Amniotic stem cell (primary cell): ENCODE data around the gene RTP5.

ENCODE experiments used
- DNase-seq: peaks from one replicate; lab custom pipeline; 2025; lab: John Stamatoyannopoulos, UW

Gene RTP5

DNA sequence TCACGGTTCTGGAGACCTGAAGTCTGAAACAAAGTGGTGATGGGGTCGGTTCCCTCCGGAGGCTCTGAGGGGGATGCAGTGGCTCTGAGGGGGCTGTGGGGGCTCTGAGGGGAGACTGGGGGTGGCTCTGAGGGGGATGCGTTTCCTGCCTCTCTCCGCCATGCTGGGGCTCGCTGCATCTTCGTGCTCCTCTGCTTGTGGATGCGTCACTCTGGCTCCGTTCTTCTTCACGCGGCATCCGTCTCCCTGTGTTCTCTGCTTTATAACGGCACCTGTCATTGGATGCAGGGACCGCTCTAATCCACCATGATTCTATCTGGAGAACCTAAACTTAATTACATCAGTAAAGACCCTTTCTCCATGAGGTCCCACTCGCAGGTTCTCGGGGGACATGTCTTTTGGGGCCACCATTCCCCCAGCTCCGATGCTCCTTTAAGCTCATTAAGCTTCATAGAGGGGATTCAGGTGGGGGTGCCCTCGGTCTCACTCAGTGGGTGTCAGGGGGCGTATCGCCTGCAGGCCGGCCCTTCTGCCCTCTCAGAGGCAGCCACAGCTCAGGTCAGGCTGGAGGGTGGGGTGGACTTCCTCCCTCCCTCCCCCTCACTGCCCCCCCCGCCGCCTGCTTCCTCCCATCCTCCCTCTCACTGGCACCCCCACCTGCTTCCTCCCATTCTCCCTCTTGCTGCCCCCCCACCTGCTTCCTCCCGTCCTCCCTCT, 18.4 kb downstream of the RTP5 start:
- DNase-seq: no peak

DNA sequence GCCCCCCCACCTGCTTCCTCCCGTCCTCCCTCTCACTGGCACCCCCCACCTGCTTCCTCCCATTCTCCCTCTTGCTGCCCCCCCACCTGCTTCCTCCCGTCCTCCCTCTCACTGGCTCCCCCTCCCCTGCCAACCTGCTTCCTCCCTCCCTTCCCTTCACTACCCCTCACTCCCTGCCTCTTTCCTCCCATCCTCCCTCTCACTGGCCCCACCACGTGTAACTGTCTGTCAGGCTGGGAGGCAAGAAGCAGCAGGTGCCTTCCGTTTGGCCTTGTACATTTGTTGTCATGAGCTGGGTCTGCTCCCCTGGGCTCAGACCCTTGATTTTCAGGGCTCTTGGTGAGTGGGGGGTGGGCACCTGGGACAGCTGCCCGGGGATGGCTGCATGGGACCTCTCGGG, 19.1 kb downstream of the RTP5 start:
- DNase-seq: no peak

DNA sequence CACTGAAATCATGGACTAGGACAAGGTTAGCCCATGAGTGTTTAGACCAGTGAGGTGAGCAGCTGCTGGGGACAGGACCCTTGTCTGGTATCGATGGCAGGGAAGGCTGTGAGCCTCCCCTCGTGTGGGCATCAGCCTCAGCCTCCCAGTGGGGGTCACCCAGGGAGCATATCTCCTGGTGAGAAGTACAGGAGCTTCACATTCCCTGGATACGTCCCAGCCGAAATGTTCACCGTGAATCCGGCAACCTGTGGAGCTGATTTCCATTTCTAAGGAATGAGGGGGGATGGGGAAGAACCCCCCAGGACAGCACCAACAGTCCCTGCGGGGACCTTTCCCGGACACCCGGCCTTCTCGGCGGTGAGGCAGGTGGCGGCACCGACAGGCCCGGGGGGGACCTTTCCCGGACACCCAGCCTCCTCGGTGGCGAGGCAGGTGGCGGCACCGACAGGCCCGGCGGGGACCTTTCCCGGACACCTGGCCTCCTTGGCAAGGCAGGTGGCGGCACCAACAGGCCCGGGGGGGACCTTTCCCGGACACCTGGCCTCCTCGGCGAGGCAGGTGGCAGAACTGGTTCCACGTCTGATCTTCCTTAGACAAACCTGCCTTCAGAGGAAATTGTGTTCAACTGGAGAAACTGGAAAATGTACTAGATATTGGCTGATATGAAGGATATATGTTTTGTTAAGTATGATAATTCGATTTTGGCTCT, 21.2 kb downstream of the RTP5 start:
- no peak for DNase-seq

DNA sequence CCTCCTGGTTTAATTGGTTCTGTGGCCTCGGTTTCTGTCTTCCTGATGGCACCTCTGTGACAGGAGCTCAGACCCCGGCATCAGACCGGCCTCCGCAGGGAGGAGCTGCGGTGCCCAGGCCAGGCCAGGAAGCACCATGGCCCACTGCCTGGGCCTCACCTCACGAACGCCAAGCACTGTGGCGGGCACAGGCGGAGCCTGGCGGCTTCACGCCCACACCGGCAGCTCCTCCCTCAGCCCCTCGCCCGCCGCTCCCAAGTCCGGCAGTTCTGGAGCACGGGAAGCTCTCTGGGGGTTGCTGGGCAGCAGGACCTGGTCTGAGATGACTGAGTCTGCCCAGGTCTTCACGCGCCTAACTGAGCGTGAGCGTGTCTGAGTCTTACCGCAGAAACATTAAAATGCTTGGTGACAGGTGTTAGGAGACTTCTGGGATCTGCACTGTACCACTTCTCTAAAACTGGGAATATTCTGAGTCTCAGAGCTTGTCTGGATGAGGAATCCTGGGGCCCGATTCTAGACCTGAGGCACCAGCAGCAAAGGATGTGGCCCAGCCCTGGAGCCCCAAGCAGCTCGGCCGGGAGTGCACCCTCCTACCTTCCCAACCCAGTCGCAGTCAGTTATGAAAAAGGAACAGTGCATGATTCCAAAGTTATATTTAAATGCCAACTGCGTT, 21.9 kb downstream of the RTP5 start:
- no peak for DNase-seq

DNA sequence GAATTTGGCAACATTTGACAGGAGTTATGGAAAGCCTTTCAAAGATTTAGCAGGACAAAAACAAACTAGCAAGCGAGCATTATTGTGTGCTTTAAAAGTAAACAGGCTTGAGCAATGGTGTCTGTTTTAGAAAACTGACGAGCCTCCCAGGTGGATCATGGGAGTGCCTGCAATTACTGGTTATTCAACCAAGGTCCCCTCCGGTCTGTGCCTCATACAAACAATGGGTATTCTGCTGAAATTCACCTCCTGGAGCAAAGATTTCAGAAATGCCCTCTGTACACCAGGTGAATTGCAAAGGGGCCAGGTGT, 22.4 kb downstream of the RTP5 start:
- no peak for DNase-seq

DNA sequence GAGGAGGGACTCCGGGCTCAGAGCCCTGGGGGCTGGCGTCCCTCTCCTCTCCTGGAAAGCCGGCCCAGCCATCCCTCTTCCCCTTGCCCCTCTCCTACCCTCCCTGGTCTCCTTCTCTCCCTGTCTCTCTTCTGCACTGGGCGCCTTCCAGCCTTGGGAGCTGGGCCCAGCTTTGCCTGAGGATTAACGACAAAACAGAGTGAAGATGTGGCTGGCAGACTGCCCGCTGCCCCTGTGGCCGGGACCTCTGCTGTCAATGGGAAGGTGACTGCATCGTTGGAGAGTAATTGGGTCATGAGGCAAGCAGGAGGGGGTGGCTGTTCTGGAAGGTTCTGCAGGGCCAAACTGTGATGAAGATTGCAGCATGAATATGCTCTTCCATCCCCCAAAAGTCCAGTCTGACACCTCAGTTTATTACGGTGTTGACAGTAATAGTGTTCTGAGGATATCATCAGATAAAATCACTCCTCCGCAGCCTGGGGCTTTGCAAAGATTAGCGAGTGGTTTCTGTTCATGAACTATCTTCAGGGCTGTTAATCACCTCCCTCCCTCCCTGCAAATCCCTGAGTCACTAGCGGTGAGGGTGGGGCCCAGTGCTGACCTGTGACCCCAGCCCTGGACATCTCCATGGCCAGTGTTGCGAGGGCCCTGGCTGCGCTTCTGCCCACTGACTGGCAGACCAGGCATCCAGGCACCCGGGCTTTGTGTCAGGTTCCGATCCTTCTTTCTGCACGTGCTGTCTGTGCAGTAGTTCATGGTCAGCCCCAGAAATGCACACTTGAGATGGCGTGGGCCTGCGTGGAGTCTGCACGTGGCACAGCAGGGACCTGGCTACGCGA, 23.0 kb downstream of the RTP5 start:
- no peak for DNase-seq

DNA sequence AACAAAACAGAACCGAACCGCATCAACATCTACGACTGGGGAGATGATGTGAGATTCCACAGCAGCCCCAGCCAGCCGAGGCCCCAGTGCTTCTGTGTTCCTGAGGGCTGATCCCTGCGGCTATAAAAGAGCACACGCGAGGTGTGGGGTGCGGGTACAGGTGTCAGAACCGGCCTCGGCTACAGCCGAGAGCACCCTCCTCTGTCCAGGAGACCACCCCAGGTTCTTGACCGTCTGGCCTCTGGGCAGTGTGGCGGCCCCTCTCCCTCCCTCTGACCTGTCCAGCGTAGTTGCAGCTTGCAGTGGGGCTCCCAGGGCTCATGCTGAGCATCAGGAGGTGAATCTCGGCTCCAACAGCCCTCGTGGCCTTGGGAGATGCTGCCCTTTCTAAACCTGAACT, 23.7 kb downstream of the RTP5 start:
- no peak for DNase-seq

DNA sequence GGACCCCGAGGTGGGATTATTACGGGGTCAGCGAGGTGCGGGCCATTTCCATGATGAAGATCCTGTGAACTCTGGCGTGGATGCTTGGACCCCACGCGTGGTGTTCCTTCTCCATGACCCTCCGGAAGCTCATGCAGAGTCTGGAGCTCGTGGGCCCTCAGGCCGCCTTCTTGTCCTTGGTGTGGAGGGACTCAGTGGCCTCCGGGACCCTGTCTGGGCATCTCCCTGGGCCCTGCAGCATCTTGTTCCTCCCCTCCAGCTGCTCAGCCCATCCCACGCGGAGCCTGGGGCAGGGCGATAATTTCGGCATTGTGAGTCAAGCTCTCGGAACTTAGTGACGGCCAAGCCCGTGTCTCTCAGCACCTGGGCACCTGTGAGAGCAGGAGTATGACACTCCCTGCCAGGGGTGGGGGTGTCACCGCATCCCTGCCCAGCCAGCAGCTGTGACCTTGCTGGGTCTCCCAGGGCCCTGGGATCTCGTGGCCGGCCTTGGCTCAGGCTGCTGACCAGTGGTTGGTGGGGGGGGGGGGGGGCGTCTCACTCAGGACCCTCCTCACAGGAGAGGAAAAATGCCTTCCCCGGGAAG, 24.6 kb downstream of the RTP5 start:
- no peak for DNase-seq

DNA sequence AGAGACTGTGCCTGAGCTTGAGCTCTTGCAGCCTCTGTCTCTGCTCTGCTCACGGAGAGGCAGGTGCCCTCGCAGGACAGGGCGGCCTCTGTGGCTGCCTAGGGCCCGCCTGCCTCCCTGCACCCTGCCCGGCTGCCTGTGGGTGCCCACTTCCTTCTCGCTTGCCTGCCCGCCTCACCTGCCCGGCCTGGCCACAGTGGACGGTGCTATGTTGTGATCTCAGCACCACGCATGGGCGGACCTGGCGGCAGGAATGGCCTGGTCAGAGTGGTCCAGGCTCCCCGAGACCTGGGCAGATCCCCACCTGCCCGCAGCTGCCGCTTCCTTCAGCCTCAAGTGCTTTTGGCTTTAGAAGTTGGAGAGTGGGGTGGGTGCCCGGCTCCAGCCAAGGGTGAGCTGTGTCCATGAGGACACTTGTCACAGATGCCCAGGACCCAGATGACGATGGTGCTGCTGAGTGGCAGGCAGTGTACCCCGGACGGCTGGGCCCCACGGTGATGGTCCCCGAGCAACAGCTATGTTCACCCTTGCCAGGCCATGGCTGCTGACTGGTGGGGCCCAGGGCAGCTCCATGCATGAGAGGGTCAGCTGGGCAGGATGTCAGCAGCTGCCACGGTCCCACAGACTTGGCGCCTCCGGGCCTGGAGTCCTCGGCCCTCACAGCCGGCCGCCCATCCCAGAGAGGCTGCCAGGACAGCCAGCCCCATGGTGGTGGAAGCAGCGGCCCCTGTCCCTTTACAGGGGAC, 25.3 kb downstream of the RTP5 start:
- no peak for DNase-seq

DNA sequence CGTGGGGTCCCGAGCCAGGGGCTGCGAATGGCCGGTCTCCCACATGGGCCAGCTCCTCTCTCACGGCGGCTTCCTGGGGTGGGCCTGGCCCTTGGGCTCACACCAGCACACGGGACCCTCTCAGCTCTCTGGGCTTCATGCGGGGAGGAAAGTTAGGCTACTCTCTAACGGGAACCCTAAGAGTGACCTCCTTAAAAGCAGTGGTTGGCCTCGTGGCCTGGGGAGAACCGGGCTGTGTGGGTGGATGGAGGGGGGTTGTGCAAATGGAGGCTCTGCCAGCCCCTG, 25.8 kb downstream of the RTP5 start:
- DNase-seq: no peak

DNA sequence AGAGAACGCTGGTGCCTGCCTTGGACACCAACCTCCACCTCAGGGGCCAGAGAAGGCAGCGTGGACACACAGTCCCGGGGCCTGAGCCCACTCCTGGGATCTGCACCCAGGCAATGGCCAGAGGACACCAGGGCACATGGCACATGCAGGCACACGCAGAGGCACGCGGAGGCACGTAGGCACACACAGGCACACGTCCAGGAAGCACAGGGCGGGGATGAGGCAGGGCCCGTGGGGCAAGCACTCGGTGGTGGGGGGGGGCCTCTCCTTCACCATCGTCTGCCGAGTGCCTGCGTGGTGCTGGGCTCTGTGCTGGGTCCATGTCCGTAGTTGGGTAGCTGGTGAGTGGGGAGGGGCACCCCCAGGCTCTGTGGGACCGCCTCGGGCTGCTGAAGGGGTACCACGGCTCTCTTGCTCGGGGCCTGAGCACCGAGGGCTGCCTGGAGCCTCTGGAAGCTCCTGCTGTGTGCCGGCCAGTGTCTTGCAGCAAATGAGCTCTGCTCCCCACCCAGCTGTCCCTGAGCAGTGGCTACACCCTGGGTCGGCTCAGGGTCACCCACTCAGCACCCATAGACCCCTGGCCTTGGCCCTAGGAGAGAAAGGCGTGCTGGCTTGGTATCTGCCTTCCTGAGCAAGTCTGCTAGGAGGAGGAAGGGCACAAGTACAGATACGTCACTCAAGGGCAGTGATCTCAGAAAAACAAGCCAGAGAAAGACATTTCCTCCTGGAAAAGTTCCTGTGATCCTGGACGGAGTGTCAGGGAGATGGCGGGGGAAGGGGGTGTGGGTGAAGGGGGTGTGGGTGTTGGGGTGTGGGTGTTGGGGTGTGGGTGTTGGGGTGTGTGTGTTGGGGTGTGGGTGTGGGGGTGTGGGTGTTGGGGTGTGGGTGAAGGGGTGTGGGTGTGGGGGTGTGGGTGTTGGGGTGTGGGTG, 26.4 kb downstream of the RTP5 start:
- DNase-seq: no peak

DNA sequence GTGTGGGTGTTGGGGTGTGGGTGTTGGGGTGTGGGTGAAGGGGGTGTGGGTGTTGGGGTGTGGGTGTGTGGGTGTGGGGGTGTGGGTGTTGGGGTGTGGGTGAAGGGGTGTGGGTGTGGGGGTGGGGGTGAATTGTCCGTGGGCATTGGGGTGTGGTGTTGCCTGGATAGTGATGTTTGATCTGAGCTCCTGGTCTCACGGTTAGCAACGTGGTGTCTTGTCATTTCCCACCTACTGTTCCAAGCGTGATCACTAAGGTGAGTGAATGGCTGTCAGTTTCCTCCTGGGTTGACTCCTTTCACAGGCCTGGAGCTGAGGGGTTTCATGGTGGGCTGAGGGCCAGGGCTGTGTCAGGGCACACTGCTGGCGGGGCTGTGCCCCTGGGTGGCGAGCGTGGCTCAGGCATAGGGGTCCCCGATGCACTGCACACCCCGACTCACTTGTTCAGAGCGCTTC, 27.2 kb downstream of the RTP5 start:
- DNase-seq: no peak

DNA sequence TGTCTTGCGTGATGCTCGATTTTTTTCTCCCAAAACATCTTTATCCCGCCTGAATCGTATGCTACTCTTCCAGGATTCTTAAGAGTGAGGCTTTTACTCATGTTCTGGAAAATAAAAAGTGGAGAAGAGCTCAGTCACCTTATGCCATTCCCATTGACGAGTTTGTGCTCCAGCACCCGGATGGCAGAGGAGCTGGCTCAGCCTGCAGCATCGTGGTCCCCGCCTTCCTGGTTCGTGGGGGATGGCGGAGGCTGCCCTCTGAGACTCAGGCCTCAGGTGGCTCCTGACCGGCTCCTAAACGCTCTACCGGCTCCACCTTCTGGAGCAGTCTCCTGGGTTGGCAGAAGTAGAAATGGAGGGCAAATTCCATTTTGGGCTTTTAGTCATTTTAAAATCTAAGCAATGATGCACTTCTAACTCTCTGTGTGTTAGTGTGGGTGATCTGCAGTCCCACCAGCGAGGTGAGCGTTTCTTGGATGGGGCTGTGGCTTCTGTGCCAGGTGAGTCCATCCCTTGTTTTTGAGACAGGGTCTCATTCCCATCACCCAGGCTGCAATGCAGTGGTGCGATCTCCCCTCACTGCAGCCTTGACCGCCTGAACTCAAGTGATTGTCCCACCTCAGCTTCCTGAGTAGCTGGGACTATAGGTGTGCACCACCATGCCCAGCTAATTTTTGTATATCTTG, 27.8 kb downstream of the RTP5 start:
- no peak for DNase-seq

DNA sequence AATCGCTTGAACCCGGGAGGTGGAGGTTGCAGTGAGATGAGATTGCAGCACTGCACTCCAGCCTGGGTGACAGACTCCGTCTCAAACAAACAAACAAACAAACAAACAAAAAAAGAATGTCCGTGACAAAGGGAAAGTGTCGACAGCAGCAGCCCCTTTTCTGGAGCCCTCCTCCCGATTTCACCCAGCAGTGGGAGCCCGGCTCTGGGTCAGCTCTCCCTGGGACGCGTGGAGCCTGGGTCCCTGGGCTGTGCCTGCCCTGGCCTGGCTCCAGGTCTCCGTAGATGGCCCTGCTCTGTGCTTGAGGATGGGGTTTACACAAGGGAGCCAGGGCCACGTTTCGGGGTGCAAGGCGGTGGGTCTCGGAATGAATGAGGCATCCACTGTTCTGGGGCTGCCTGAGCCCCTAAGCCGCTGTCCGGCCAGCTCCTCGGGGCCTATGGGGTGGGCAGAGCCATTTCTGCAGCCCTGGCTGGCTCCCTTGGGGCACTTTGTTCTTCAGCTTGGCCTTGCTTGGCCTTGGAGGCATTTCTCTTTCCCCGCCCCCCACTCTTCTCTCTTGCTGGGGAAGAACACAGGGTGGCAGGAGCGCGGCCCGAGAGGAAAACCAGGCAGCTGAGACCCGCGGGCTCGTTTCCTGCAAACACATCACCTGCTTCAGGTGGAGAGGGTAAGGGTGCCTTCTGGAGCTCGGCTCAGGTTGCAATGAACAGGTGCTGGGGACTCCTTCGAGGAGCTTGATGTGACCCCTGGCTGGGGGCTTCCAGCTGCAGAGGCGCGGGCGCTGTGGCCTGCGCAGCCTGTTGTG, 29.1 kb downstream of the RTP5 start:
- no peak for DNase-seq

DNA sequence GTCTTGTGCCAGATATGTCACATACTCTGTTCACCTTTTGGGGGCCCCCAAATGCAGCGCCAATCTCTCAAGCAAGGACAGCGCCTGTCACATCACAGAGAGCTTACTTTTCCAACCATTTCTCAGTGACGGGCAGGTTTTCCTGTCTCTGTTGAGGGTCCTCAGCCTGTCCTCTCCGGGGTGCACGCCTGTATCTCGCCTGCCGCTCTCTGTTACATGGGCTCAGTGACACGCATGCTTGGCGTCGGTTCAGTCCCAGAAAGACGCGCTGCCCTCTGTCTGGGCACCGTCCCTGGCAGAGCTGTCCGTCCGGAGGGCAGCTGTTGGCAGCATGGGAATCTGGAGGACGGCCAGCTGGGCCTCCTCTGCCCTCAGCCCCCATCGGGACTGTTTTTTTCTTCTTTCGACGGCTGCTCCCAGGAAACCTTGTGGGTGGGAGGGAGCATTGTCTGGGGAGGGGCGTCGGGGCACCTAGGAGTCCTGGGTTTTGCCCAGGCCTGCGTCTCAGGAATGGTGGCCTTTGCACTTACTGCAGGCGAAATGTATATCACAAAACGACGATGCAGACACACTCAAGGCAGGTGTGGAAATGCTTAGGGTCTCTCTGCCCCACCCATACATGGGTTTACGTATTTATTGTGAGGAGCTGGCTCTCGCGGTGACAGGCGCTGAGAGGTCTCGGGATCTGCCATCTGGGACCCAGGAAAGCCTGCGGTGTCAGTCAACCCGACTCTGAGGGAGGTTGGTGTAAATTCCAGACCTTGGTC, 30.9 kb downstream of the RTP5 start:
- DNase-seq: no peak

DNA sequence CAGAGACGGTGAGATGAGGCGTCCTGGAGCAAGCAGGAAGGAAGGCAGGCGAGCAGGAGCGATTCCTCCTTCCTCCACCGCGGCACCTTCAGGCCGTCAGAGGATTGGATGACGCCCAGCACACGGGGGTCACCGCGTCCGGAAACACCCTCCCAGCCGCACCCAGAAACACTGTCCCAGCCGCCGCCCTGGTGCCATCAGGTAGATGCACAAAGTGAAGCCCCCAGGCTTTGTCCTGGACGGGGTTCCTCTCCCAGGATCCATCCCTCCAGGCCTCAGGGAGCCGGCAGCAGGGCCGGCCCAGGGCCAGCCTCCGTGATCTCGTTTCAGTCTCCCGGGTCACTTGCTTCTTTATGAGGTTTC, 31.5 kb downstream of the RTP5 start:
- no peak for DNase-seq

DNA sequence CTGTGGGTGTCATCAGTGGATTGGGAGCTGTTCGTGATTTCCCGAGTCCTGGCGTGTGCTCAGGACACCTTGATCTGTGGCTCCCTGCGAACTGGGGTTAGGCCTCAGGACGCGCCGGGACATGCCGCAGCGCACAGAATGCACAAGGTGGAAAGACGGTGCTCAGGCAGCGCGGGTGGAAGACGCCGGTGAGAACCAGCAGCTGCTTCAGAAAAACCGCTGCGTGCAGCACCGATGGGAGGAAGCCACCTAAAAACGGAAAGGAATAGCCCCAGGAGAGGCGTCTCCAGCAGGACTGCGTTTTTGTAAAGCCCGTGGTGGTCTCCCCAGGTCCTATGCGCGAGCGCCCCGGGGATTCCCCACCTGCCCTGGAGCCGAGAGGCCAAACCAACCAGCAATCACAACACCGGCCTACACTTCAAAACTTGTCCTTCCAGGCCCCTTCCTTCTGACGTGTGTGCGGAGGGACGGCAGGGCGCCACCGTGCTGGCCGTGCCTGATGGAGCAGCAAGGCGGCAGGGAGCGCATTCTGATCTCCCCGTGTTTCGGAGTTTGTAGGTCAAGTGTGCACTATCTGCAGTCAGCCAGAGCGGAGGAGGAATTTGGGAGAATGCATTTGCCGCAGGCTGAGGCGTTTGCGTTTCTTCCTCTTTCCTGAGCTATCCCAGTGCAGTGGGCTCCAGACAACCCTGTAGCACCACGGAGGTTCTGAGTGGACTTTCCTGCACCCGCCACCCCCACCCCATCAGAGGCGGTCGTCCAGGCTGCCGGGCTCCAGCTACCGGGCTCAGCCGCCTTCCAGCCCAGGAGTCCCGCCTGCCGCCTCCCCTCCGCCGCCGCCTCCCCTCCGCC, 32.2 kb downstream of the RTP5 start:
- DNase-seq: no peak
